Loucy (cell line): Measurements from ENCODE around the gene GSTA2.

Experiments used
- EZH2phosphoT487 ChIP-seq: fragments of 200-600 bp; IDR thresholded peaks from 2 replicates; pipeline ENCODE4 v1.6.1; 2018; ENCODE audit warnings: antibody characterized with exemption, mild to moderate bottlenecking, moderate library complexity, borderline replicate concordance
- TF ChIP-seq, protein P1 (sequence below): fragments of 200-600 bp; sonication (generic); conservative IDR thresholded peaks from 2 replicates; pipeline ENCODE4 v1.5.1; 2014; ENCODE audit warnings: mild to moderate bottlenecking, antibody characterized with exemption, low read length

- TF ChIP-seq, protein P1, sequence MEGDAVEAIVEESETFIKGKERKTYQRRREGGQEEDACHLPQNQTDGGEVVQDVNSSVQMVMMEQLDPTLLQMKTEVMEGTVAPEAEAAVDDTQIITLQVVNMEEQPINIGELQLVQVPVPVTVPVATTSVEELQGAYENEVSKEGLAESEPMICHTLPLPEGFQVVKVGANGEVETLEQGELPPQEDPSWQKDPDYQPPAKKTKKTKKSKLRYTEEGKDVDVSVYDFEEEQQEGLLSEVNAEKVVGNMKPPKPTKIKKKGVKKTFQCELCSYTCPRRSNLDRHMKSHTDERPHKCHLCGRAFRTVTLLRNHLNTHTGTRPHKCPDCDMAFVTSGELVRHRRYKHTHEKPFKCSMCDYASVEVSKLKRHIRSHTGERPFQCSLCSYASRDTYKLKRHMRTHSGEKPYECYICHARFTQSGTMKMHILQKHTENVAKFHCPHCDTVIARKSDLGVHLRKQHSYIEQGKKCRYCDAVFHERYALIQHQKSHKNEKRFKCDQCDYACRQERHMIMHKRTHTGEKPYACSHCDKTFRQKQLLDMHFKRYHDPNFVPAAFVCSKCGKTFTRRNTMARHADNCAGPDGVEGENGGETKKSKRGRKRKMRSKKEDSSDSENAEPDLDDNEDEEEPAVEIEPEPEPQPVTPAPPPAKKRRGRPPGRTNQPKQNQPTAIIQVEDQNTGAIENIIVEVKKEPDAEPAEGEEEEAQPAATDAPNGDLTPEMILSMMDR = no peak
- TF ChIP-seq EZH2phosphoT487 = no peak
These were observed 28.2 kb downstream of the GSTA2 start for GRCh38 chr6:52735071-52735470.
